K562 (cell line): ENCODE results near the gene SLFNL1. TPM values are rescaled to one million over a fixed set of nuclear protein-coding genes. Genes with fewer than 3 reads are reported as not detected.

ENCODE experiments used
- CBX3 ChIP-seq, 2 experiments: IDR thresholded peaks; 1 replicate in 1 of 2; 2 replicates in 1 of 2; pipeline ENCODE4 v1.6.1; 2012; ENCODE audit warnings: inconsistent platforms in 2 of 2, low read length in 2 of 2, borderline replicate concordance in 1 of 2, control low read depth in 1 of 2
- CC2D1A ChIP-seq: fragments of 450-650 bp; IDR thresholded peaks from 2 replicates; pipeline ENCODE4 v1.6.1; 2017; ENCODE audit warnings: mild to moderate bottlenecking
- CHD2 ChIP-seq: IDR thresholded peaks from 2 replicates; pipeline ENCODE4 v1.6.1; 2011; ENCODE audit warnings: low read depth, low read length
- CREM ChIP-seq: IDR thresholded peaks from 2 replicates; pipeline ENCODE4 v1.6.1; 2014; ENCODE audit warnings: antibody characterized with exemption, low read depth
- ERF ChIP-seq: fragments of 450-650 bp; formaldehyde crosslinking; IDR thresholded peaks from 2 replicates; pipeline ENCODE4 v1.4.0; 2020; ENCODE audit warnings: mild to moderate bottlenecking, mixed read lengths
- ESRRA ChIP-seq: fragments of 450-650 bp; IDR thresholded peaks from 2 replicates; pipeline ENCODE4 v1.6.1; 2014; ENCODE audit warnings: low read depth, mild to moderate bottlenecking, moderate library complexity, borderline replicate concordance
- GABPA ChIP-seq: fragments of 200-800 bp; sonication (Bioruptor generic); conservative IDR thresholded peaks from 2 replicates; pipeline ENCODE4 v1.6.1; 2016; ENCODE audit warnings: low read depth, missing genetic modification characterization, missing compliant biosample characterization
- HMGN3 ChIP-seq: IDR thresholded peaks from 2 replicates; pipeline ENCODE4 v1.6.1; 2011; ENCODE audit warnings: borderline replicate concordance, low read depth, mild to moderate bottlenecking, mixed read lengths, low read length; ENCODE audit not compliant: insufficient read length; ENCODE audit errors: extremely low read depth
- HNRNPUL1 ChIP-seq: fragments of 200-400 bp; formaldehyde crosslinking; IDR thresholded peaks from 2 replicates; pipeline ENCODE4 v1.6.1; 2017; ENCODE audit warnings: low read length
- ILK ChIP-seq: fragments of 450-650 bp; IDR thresholded peaks from 2 replicates; pipeline ENCODE4 v1.6.1; 2016; ENCODE audit warnings: missing genetic modification characterization, low read depth, mild to moderate bottlenecking, missing compliant biosample characterization, moderate library complexity, borderline replicate concordance
- L3MBTL2 ChIP-seq: fragments of 450-650 bp; IDR thresholded peaks from 2 replicates; pipeline ENCODE4 v1.6.1; 2016; ENCODE audit warnings: mild to moderate bottlenecking, moderate library complexity
- MEF2A ChIP-seq: IDR thresholded peaks from 2 replicates; pipeline ENCODE4 v1.6.1; 2011; ENCODE audit warnings: low read depth, mild to moderate bottlenecking, low read length, moderate library complexity; ENCODE audit not compliant: control insufficient read depth
- NFXL1 ChIP-seq: fragments of 450-650 bp; formaldehyde crosslinking; IDR thresholded peaks from 2 replicates; pipeline ENCODE4 v1.4.0; 2021; ENCODE audit warnings: mild to moderate bottlenecking
- RREB1 ChIP-seq: fragments of 250-450 bp; sonication (Bioruptor Pico); IDR thresholded peaks from 2 replicates; pipeline ENCODE4 v1.4.0; 2020
- SRSF9 ChIP-seq: fragments of 200-400 bp; formaldehyde crosslinking; IDR thresholded peaks from 2 replicates; pipeline ENCODE4 v1.6.1; 2017; ENCODE audit warnings: low read depth, low read length, borderline replicate concordance
- TAL1 ChIP-seq: fragments of 450-650 bp; IDR thresholded peaks from 2 replicates; pipeline ENCODE4 v1.6.1; 2016; ENCODE audit warnings: mild to moderate bottlenecking
- ZKSCAN8 ChIP-seq: fragments of 200-800 bp; sonication (Bioruptor generic); IDR thresholded peaks from 2 replicates; pipeline ENCODE4 v1.6.1; 2016; ENCODE audit warnings: missing genetic modification characterization, missing compliant biosample characterization
- ZNF124 ChIP-seq: sonication (generic); formaldehyde crosslinking; IDR thresholded peaks from 2 replicates; pipeline ENCODE4 v1.8.1; 2022; ENCODE audit warnings: missing genetic modification reagents
- ZNF239 ChIP-seq: fragments of 250-450 bp; sonication (Bioruptor Pico); IDR thresholded peaks from 2 replicates; pipeline ENCODE4 v1.4.0; 2020; ENCODE audit warnings: mild to moderate bottlenecking
- ZNF449 ChIP-seq: fragments of 250-450 bp; sonication (Bioruptor Pico); IDR thresholded peaks from 2 replicates; pipeline ENCODE4 v1.8.0; 2022; ENCODE audit warnings: moderate library complexity, mild to moderate bottlenecking, inconsistent platforms
- ZNF75A ChIP-seq: fragments of 450-650 bp; formaldehyde crosslinking; IDR thresholded peaks from 2 replicates; pipeline ENCODE4 v1.4.0; 2020; ENCODE audit warnings: mild to moderate bottlenecking
- polyA plus RNA-seq, 8 experiments: library from polyadenylated mRNA; depleted of rRNA in 4 of 8; stranded (reverse) in 5 of 8; unstranded in 3 of 8; fragments of >200 nt; fragmentation: Nextera tagmentation in 2 of 8; fragmentation: Illumina TruSeq in 1 of 8; extraction: Ambion mirVana in 2 of 8; extraction: Trizol in 1 of 8; gene quantifications; 2 replicates each; pipeline versions ENCODE4 v1.2.1 to v1.2.3, GENCODE V29; 2011 to 2014; ENCODE audit warnings: inconsistent platforms in 1 of 8, missing spikeins in 1 of 8
- total RNA-seq, 7 experiments: library from RNA; depleted of rRNA in 6 of 7; stranded (reverse); fragments of >200 nt in 6 of 7; fragmentation: Illumina TruSeq in 2 of 7; extraction: Trizol in 2 of 7; gene quantifications; 2 replicates each; pipeline versions ENCODE4 v1.2.1 to v1.2.3, GENCODE V29; 2011 to 2021; ENCODE audit warnings: low replicate concordance in 1 of 7
- TF ChIP-seq, protein P1 (sequence below): sonication (generic); formaldehyde crosslinking; IDR thresholded peaks from 2 replicates; pipeline ENCODE4 v1.8.0; 2022; ENCODE audit warnings: missing genetic modification reagents, mild to moderate bottlenecking, moderate library complexity, borderline replicate concordance

SLFNL1 gene
- total and polyA plus RNA-seq, 9 of the 15 experiments (the other 6 are each of a cell fraction or from before 2014, with no cell fraction given): 0.05 to 0.14 (median 0.06) TPM; not detected in 5

DNA sequence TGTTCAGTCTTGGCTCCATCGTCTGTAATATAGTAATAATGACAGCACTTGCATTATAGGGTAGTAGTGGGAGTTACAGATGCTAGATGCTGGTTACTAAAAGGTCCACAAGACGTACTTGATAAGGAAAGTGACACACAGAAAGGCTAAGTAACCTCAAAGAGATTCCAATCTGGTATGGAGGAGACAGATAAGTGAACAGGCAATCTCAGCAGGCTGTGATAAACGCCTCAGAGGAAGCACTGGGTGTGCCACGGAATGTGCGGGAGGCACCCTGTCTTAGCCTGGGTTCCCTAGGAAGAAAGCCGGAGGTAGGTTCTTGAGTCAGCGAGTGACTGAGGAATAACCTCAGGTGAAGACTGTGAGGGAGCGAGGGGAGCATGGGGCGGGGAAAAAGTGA is 46.6 kb downstream of the SLFNL1 start (continued):
- TF ChIP-seq NFXL1 (CRISPR knock-in tag) (no peak), TAL1 (peak; percentile 93), ERF (CRISPR knock-in tag) (peak; percentile 72; the same call in 1 of the 2 replicates), RREB1 (no peak), GABPA (tag) (peak; percentile 65), HMGN3 (peak; percentile 74), ZNF75A (CRISPR knock-in tag) (0 out of 2 replicates have a peak, but pooled peaks have one; percentile 38), CHD2 (no peak), L3MBTL2 (peak; percentile 37; the same call in 1 of the 2 replicates), ZNF449 (CRISPR knock-in tag) (peak; percentile 76; the same call in 1 of the 2 replicates), CC2D1A (peak; percentile 46; the same call in 1 of the 2 replicates), MEF2A (no peak), HNRNPUL1 (no peak), ESRRA (peak; percentile 91; the same call in 1 of the 2 replicates), SRSF9 (no peak), ZKSCAN8 (CRISPR knock-in tag) (peak; percentile 23; the same call in 1 of the 2 replicates), ZNF124 (CRISPR knock-in tag) (no peak), CREM (peak; percentile 78), ZNF239 (CRISPR knock-in tag) (peak; percentile 79), ILK (no peak), CBX3 (IDR thresholded peaks at IDR 0.05; ENCODE audit: borderline replicate concordance in 1 of 2, low read length in 2 of 2) (no peak)
- TF ChIP-seq, protein P1, sequence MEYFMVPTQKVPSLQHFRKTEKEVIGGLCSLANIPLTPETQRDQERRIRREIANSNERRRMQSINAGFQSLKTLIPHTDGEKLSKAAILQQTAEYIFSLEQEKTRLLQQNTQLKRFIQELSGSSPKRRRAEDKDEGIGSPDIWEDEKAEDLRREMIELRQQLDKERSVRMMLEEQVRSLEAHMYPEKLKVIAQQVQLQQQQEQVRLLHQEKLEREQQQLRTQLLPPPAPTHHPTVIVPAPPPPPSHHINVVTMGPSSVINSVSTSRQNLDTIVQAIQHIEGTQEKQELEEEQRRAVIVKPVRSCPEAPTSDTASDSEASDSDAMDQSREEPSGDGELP (CRISPR knock-in tag): no peak
